ENCODE results near the gene ZFAND3. TPM values are rescaled to one million over a fixed set of nuclear protein-coding genes. Genes with fewer than 3 reads are reported as not detected.

The ZFAND3 gene
- total RNA-seq, 6 experiments from 2014 or later = 75.2 to 93.2 (median 87.0) TPM

GRCh38 chr6:38183856-38184584 lies 364.5 kb downstream of the ZFAND3 start:
- Mint-ChIP-seq H3K27me3 (ENCODE audit: insufficient read depth) (no peaks in the 10 kb centered on the region; the same call in 1 of the 2 replicates), H3K4me3 (no peak overlapping the region), H3K27ac (no peak overlapping the region), H3K9me3 (no peaks in the 10 kb centered on the region), H3K4me1 (ENCODE audit: low read depth) (no peaks in the 10 kb centered on the region), H3K36me3 (ENCODE audit: low read depth) (0 out of 2 replicates have a peak, but pooled peaks cover 5% of the 10 kb centered on the region)
- TF ChIP-seq, protein P1, sequence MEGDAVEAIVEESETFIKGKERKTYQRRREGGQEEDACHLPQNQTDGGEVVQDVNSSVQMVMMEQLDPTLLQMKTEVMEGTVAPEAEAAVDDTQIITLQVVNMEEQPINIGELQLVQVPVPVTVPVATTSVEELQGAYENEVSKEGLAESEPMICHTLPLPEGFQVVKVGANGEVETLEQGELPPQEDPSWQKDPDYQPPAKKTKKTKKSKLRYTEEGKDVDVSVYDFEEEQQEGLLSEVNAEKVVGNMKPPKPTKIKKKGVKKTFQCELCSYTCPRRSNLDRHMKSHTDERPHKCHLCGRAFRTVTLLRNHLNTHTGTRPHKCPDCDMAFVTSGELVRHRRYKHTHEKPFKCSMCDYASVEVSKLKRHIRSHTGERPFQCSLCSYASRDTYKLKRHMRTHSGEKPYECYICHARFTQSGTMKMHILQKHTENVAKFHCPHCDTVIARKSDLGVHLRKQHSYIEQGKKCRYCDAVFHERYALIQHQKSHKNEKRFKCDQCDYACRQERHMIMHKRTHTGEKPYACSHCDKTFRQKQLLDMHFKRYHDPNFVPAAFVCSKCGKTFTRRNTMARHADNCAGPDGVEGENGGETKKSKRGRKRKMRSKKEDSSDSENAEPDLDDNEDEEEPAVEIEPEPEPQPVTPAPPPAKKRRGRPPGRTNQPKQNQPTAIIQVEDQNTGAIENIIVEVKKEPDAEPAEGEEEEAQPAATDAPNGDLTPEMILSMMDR (IDR thresholded peaks at IDR 0.05) = no peak
- DNase-seq = no peak

- Mint-ChIP-seq H3K4me3 (no peak overlapping the region), H3K4me1 (ENCODE audit: low read depth) (no peaks in the 10 kb centered on the region), H3K27ac (no peak overlapping the region), H3K36me3 (ENCODE audit: low read depth) (0 out of 2 replicates have a peak, but pooled peaks cover 5% of the 10 kb centered on the region), H3K27me3 (ENCODE audit: insufficient read depth) (no peaks in the 10 kb centered on the region; the same call in 1 of the 2 replicates), H3K9me3 (no peaks in the 10 kb centered on the region)
- TF ChIP-seq, protein P1 (IDR thresholded peaks at IDR 0.05) = no peak
- DNase-seq = no peak
Measured at GRCh38 chr6:38184585-38185080, 365.1 kb downstream of the ZFAND3 start.

DNA sequence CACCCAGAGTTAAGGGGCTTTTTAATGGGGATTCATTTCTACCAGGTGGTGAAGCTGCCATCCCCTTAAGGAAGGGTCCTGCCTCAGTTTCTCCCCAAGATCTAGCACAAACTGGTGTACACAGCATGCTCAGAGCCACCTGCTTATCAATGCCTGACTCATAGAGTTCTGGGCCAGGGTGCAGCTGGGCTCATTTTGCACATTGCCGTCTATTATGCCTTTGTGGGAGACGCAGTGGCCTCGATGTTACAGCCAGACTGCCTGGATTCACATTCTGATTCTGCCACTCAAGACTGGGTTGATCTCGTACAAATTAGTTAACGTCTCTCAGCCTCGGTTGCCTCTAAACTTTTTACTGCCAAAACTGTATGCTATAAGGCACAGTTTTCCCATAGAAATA lies 365.7 kb downstream of the ZFAND3 start:
- Mint-ChIP-seq H3K36me3 (ENCODE audit: low read depth) (0 out of 2 replicates have a peak, but pooled peaks cover 5% of the 10 kb centered on the region), H3K9me3 (no peaks in the 10 kb centered on the region), H3K4me3 (no peak overlapping the region), H3K4me1 (ENCODE audit: low read depth) (no peaks in the 10 kb centered on the region), H3K27ac (no peak overlapping the region), H3K27me3 (ENCODE audit: insufficient read depth) (no peaks in the 10 kb centered on the region; the same call in 1 of the 2 replicates)
- TF ChIP-seq, protein P1 (IDR thresholded peaks at IDR 0.05) = no peak
- no peak for DNase-seq

DNA sequence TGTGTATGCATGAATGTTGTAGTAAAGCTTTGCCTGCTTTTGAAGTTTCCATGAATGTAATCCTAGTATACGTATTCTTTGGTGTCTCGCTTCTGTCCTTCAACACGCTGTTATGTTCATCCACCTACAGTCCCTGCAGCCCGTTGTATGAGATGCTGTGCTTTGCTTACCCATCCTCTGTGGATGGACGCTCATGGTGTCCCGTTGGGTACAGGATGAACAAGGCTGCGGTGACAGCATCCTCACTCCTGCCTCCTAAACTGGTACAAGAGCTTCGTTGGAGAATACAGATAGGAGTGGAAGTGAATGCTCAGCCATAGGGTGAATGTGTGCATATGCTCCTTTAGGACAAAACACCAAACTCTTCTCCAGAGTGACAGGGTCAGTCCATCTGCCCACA lies 366.2 kb downstream of the ZFAND3 start:
- H3K27ac Mint-ChIP-seq = no peak overlapping the region
- 0 out of 2 replicates have a peak, but pooled peaks cover 5% of the 10 kb centered on the region for H3K36me3 Mint-ChIP-seq (ENCODE audit: low read depth)
- TF ChIP-seq, protein P1 (IDR thresholded peaks at IDR 0.05) = no peak
- H3K9me3 Mint-ChIP-seq = no peaks in the 10 kb centered on the region
- H3K4me1 Mint-ChIP-seq (ENCODE audit: low read depth) = no peaks in the 10 kb centered on the region
- DNase-seq = no peak
- H3K27me3 Mint-ChIP-seq (ENCODE audit: insufficient read depth) = no peaks in the 10 kb centered on the region; the same call in 1 of the 2 replicates
- H3K4me3 Mint-ChIP-seq = no peak overlapping the region

GRCh38 chr6:38187325-38187724 lies 367.8 kb downstream of the ZFAND3 start:
- TF ChIP-seq, protein P1 (IDR thresholded peaks at IDR 0.05) = no peak
- H3K4me3 Mint-ChIP-seq = no peak overlapping the region
- no peaks in the 10 kb centered on the region for H3K4me1 Mint-ChIP-seq (ENCODE audit: low read depth)
- H3K27me3 Mint-ChIP-seq (ENCODE audit: insufficient read depth) = no peaks in the 10 kb centered on the region; the same call in 1 of the 2 replicates
- DNase-seq = no peak
- no peaks in the 10 kb centered on the region for H3K9me3 Mint-ChIP-seq
- no peak overlapping the region for H3K27ac Mint-ChIP-seq
- 0 out of 2 replicates have a peak, but pooled peaks cover 5% of the 10 kb centered on the region for H3K36me3 Mint-ChIP-seq (ENCODE audit: low read depth)
